ENCODE measurements around the gene RAD23B.

RAD23B gene

DNA sequence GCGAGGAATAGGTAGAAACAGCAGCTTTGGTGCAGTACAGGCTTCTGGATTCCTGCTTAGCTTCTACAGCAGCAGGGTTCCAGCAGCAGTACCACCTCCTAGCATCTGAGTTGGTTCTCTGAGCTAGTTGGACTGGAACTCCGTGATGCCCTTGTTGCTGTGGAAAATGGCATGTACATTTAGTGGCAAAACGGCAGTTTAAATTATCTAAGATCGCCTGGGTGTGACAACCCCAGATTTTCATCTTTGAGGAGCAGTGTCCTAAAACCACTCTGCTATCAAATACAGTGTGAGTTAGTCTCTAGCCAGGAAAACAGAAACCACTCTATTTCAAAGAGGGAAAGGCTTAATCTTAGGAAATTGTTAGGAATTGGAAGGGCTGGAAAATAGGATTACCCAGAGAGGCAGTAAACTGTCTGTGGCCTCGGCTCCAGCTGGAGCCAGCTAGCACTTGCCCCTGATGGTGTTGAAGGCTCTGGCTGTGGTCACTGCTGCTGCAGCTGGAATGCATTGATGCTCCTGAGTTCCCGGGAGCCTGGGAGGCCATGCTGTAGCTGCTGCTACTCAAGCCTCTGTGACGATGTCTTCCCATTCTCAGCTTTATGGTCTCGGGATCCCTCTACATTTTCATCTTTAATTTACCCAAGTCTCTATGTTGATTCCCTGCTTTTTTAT, 29.4 kb downstream of the RAD23B start:
- no peak overlapping the region for H3K4me3 ChIP-seq (replicated peaks; ENCODE audit: insufficient read depth, low read length)
- TF ChIP-seq, protein P1, sequence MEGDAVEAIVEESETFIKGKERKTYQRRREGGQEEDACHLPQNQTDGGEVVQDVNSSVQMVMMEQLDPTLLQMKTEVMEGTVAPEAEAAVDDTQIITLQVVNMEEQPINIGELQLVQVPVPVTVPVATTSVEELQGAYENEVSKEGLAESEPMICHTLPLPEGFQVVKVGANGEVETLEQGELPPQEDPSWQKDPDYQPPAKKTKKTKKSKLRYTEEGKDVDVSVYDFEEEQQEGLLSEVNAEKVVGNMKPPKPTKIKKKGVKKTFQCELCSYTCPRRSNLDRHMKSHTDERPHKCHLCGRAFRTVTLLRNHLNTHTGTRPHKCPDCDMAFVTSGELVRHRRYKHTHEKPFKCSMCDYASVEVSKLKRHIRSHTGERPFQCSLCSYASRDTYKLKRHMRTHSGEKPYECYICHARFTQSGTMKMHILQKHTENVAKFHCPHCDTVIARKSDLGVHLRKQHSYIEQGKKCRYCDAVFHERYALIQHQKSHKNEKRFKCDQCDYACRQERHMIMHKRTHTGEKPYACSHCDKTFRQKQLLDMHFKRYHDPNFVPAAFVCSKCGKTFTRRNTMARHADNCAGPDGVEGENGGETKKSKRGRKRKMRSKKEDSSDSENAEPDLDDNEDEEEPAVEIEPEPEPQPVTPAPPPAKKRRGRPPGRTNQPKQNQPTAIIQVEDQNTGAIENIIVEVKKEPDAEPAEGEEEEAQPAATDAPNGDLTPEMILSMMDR (IDR thresholded peaks at IDR 0.05; ENCODE audit: insufficient read depth, low read length) = no peak
- TF ChIP-seq, protein P2, sequence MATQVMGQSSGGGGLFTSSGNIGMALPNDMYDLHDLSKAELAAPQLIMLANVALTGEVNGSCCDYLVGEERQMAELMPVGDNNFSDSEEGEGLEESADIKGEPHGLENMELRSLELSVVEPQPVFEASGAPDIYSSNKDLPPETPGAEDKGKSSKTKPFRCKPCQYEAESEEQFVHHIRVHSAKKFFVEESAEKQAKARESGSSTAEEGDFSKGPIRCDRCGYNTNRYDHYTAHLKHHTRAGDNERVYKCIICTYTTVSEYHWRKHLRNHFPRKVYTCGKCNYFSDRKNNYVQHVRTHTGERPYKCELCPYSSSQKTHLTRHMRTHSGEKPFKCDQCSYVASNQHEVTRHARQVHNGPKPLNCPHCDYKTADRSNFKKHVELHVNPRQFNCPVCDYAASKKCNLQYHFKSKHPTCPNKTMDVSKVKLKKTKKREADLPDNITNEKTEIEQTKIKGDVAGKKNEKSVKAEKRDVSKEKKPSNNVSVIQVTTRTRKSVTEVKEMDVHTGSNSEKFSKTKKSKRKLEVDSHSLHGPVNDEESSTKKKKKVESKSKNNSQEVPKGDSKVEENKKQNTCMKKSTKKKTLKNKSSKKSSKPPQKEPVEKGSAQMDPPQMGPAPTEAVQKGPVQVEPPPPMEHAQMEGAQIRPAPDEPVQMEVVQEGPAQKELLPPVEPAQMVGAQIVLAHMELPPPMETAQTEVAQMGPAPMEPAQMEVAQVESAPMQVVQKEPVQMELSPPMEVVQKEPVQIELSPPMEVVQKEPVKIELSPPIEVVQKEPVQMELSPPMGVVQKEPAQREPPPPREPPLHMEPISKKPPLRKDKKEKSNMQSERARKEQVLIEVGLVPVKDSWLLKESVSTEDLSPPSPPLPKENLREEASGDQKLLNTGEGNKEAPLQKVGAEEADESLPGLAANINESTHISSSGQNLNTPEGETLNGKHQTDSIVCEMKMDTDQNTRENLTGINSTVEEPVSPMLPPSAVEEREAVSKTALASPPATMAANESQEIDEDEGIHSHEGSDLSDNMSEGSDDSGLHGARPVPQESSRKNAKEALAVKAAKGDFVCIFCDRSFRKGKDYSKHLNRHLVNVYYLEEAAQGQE (IDR thresholded peaks at IDR 0.05; ENCODE audit: insufficient replicate concordance, low read depth) = no peak
- TF ChIP-seq POLR2AphosphoS5 (IDR thresholded peaks at IDR 0.05; ENCODE audit: low read depth) = no peak
- TF ChIP-seq GABPA (IDR thresholded peaks at IDR 0.05; ENCODE audit: low read depth) = no peak
- TF ChIP-seq SPI1 (IDR thresholded peaks at IDR 0.05; ENCODE audit: borderline replicate concordance, low read depth) = no peak
- H3K27ac ChIP-seq (replicated peaks) = no peak overlapping the region
- DNase-seq (ENCODE audit: low read depth in 1 of 2, low spot score in 1 of 2) = no peak
- H3K27me3 ChIP-seq (ENCODE audit: insufficient read depth, poor library complexity, severe bottlenecking) = no peaks in the 10 kb centered on the region

DNA sequence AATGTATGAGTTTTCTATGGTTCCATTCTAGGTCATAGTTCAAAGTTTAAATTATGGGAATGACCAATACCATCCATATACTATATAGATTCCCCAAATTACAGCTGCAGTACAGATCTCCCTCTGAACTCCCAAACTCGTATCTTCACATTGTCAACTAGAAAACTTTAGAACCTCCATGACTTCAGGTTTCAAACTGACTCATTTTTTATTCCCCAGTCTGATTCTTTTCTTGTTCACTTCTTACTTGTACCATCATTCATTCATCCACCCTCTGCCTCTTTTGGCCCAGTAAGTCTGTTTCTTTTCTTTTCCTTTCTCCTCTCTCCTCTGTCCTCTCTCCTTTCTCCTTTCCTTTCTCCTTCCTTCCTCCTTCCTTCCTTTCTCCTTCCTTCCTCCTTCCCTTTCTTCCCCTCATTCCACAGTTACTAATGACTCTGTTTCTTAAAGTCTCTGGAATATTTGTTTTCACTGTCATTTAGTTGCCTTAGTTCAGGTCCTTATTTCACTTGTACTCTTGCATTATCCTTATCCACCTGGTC, 30.5 kb downstream of the RAD23B start:
- no peak overlapping the region for H3K4me3 ChIP-seq (replicated peaks; ENCODE audit: insufficient read depth, low read length)

DNA sequence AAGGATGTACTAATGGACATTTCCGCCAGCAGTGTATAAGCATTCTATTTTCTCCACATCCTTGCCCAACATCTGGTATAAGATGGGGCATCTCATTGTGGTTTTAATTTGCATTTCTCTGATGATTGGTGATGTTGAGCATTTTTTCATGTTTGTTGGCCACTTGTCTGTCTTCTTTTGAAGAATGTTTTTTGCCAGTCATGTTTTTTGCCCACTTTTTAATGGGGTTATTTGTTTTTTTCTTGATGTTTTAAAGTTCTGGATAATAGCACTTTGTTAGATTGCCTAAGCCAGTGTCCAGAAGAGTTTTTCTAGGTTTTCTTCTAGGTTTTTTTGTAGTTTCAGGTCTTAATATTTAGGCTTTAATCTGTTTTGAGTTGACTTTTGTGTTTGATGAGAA, 31.7 kb downstream of the RAD23B start:
- H3K27ac ChIP-seq (replicated peaks) = no peak overlapping the region
- TF ChIP-seq, protein P2 (IDR thresholded peaks at IDR 0.05; ENCODE audit: insufficient replicate concordance, low read depth) = no peak
- TF ChIP-seq, protein P1 (IDR thresholded peaks at IDR 0.05; ENCODE audit: insufficient read depth, low read length) = no peak
- TF ChIP-seq POLR2AphosphoS5 (IDR thresholded peaks at IDR 0.05; ENCODE audit: low read depth) = no peak
- no peaks in the 10 kb centered on the region for H3K27me3 ChIP-seq (ENCODE audit: insufficient read depth, poor library complexity, severe bottlenecking)
- no peak overlapping the region for H3K4me3 ChIP-seq (replicated peaks; ENCODE audit: insufficient read depth, low read length)
- no peak for DNase-seq (ENCODE audit: low read depth in 1 of 2, low spot score in 1 of 2)

More for the DNA sequence above, 30.5 kb downstream of the RAD23B start:
- no peak for DNase-seq (ENCODE audit: low read depth in 1 of 2, low spot score in 1 of 2)
- H3K27me3 ChIP-seq (ENCODE audit: insufficient read depth, poor library complexity, severe bottlenecking) = no peaks in the 10 kb centered on the region
- no peak overlapping the region for H3K27ac ChIP-seq (replicated peaks)
- TF ChIP-seq, protein P1 (IDR thresholded peaks at IDR 0.05; ENCODE audit: insufficient read depth, low read length) = no peak
- TF ChIP-seq, protein P2 (IDR thresholded peaks at IDR 0.05; ENCODE audit: insufficient replicate concordance, low read depth) = no peak
- TF ChIP-seq POLR2AphosphoS5 (IDR thresholded peaks at IDR 0.05; ENCODE audit: low read depth) (no peak), GABPA (IDR thresholded peaks at IDR 0.05; ENCODE audit: low read depth) (no peak), SPI1 (IDR thresholded peaks at IDR 0.05; ENCODE audit: borderline replicate concordance, low read depth) (no peak)

Data from HL-60 (cell line).